Measurements from ENCODE around the gene SH3BP4.

Gene SH3BP4

DNA sequence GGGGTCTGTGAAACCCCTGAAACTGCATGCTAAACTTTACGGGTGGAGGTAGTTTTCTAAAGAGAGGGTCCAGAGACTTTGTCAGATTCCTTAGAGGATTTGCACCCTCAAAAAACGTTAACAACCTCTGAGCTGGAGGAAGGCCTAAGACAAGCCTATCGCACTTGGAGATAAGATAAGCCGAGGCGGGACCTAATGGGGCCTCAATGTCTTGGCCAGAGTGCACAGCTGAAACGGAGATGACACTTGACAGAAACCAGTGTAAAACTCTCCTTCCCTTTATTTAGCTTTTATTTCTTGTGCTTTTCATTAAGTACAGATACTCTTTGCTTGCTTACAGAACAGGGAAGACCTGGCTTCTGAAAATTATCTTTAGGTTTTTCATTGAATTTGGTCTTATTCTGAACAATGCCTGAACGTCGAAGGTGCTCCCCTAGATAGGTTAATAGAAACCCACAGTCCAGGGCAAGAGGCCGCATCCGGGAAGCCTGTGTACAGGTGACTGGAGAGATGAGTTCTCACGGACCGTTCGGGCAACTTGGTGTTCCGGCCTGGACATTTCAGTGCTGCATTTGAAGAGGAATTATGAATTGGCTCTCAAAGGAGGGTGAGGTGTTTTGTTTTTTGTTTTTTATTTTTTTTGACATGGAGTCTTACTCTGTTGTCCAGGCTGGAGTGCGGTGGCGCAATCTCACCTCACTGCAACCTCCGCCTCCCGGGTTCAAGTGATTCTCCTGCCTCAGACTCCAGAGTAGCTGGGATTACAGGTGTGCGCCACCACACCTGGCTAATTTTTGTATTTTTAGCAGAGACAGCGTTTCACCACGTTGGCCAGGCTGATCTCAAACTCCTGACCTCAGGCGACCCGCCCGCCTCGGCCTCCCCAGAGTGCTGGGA lies 49.7 kb downstream of the SH3BP4 start:
- no peaks in the 10 kb centered on the region for H3K79me2 ChIP-seq (ENCODE audit: insufficient read depth, low read length)
- H3K9me2 ChIP-seq (replicated peaks; ENCODE audit: insufficient read depth, low read length), result no peaks in the 10 kb centered on the region
- H2AFZ ChIP-seq (ENCODE audit: low read depth, low read length, severe bottlenecking), result no peak overlapping the region
- H3K4me2 ChIP-seq (ENCODE audit: low read depth, low read length, poor library complexity, severe bottlenecking), result no peak overlapping the region
- H3K9me3 ChIP-seq (ENCODE audit: insufficient read depth, low read length), result no peaks in the 10 kb centered on the region
- no peaks in the 10 kb centered on the region for H3K27me3 ChIP-seq (ENCODE audit: low read length)
- TF ChIP-seq EZH2phosphoT487 (conservative IDR thresholded peaks at IDR 0.05; ENCODE audit: low read length), result no peak
- no peaks in the 10 kb centered on the region for H3F3A ChIP-seq (ENCODE audit: insufficient read depth)
- H3K9ac ChIP-seq (ENCODE audit: low read length), result no peak overlapping the region
- no peaks in the 10 kb centered on the region for H3K36me3 ChIP-seq (ENCODE audit: low read length)
- no peak overlapping the region for H3K27ac ChIP-seq (ENCODE audit: low read depth, low read length)
- H3K4me3 ChIP-seq (ENCODE audit: insufficient read depth, low read length, poor library complexity, severe bottlenecking), result no peak overlapping the region
- no peaks in the 10 kb centered on the region for H4K20me1 ChIP-seq (ENCODE audit: low read depth, low read length)

DNA sequence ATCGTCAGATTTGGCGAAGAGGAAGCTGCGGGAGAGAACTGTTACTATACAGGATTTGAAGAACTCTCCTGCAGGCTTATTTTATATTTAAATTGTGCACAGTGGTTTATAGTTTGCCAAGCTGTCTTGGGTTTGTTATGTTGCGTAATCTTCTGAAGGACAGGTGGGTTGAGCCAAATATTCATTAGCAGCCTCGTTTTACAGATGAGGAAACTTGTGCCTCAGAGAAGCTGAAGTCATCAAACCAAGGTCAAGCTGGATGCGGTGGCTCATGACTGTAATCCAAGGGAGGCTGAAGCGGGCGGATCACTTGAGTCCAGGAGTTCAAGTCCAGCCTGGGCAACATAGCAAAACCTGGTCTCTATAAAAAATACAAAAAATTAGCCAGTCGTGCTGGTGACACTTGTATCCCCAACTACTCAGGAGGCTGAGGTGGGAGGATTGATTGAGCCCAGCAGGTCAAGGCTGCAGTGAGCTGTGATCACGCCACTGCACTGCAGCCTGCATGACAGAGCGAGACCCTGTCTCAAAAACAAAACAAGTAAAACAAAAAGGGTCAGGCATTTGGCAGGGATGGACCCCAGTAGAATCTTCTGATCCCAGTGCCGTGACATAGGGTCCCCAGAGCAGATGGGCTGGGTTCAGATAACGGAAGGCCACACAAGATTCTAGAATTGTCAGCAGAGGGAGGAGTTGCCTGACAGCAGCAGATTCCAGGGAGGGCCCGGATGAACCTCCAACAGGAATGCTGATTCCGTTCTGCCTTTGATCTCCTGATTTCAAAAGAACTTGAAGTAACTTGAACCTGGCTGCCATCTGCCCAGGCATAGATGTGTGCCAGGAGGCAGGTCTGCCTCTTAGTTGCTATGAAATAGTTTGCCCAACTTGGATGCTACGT lies 50.6 kb downstream of the SH3BP4 start:
- Histone ChIP-seq H3K79me2 (ENCODE audit: insufficient read depth, low read length) (no peaks in the 10 kb centered on the region), H3K9ac (ENCODE audit: low read length) (no peak overlapping the region), H4K20me1 (ENCODE audit: low read depth, low read length) (no peaks in the 10 kb centered on the region), H3K4me3 (ENCODE audit: insufficient read depth, low read length, poor library complexity, severe bottlenecking) (no peak overlapping the region), H3K9me3 (ENCODE audit: insufficient read depth, low read length) (no peaks in the 10 kb centered on the region), H3F3A (ENCODE audit: insufficient read depth) (no peaks in the 10 kb centered on the region), H3K36me3 (ENCODE audit: low read length) (no peaks in the 10 kb centered on the region), H3K9me2 (replicated peaks; ENCODE audit: insufficient read depth, low read length) (no peaks in the 10 kb centered on the region), H3K27me3 (ENCODE audit: low read length) (no peaks in the 10 kb centered on the region), H3K4me2 (ENCODE audit: low read depth, low read length, poor library complexity, severe bottlenecking) (no peak overlapping the region), H2AFZ (ENCODE audit: low read depth, low read length, severe bottlenecking) (no peak overlapping the region), H3K27ac (ENCODE audit: low read depth, low read length) (no peak overlapping the region)
- no peak for TF ChIP-seq EZH2phosphoT487 (conservative IDR thresholded peaks at IDR 0.05; ENCODE audit: low read length)
- TF ChIP-seq, protein P1, sequence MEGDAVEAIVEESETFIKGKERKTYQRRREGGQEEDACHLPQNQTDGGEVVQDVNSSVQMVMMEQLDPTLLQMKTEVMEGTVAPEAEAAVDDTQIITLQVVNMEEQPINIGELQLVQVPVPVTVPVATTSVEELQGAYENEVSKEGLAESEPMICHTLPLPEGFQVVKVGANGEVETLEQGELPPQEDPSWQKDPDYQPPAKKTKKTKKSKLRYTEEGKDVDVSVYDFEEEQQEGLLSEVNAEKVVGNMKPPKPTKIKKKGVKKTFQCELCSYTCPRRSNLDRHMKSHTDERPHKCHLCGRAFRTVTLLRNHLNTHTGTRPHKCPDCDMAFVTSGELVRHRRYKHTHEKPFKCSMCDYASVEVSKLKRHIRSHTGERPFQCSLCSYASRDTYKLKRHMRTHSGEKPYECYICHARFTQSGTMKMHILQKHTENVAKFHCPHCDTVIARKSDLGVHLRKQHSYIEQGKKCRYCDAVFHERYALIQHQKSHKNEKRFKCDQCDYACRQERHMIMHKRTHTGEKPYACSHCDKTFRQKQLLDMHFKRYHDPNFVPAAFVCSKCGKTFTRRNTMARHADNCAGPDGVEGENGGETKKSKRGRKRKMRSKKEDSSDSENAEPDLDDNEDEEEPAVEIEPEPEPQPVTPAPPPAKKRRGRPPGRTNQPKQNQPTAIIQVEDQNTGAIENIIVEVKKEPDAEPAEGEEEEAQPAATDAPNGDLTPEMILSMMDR (IDR thresholded peaks at IDR 0.05; ENCODE audit: insufficient read depth, low read length, poor library complexity, severe bottlenecking), result no peak

DNA sequence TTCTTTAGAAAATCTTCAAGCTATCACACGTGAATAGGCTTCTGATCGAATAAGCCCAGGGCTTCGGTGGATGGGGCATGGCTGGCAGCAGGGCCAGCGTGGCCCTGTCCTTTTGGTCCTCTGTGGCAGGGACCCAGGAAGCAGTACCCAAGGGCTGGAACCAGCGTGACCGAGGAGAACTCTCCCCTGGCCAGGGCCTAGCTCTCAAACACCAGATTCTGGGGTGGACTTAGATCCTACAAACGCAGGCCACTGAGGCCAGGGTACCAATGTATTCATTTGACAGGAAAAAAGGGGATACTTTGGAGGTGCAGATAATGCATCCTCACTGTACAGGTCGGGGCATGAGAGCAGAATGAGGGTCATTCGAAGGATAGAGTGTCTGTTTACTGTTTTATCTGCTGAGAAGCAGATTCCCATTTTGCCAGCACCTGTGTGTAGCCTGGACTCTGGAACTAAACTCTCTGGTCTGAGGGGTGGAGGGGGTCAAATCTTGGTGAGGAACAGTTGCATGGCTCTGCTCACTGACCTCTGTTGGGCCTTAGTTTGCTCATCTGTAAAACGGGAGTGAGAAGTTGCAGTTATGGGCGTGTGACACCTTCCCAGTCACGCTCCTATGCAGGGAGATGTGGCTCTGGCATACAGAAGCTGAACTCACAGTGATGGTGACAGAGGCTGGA lies 51.4 kb downstream of the SH3BP4 start:
- Histone ChIP-seq H3K9me3 (ENCODE audit: insufficient read depth, low read length) (no peaks in the 10 kb centered on the region), H3F3A (ENCODE audit: insufficient read depth) (no peaks in the 10 kb centered on the region), H3K9ac (ENCODE audit: low read length) (no peak overlapping the region), H3K4me2 (ENCODE audit: low read depth, low read length, poor library complexity, severe bottlenecking) (no peak overlapping the region), H3K27ac (ENCODE audit: low read depth, low read length) (no peak overlapping the region), H3K4me3 (ENCODE audit: insufficient read depth, low read length, poor library complexity, severe bottlenecking) (no peak overlapping the region), H3K36me3 (ENCODE audit: low read length) (no peaks in the 10 kb centered on the region), H2AFZ (ENCODE audit: low read depth, low read length, severe bottlenecking) (no peak overlapping the region), H3K27me3 (ENCODE audit: low read length) (no peaks in the 10 kb centered on the region), H4K20me1 (ENCODE audit: low read depth, low read length) (no peaks in the 10 kb centered on the region), H3K79me2 (ENCODE audit: insufficient read depth, low read length) (no peaks in the 10 kb centered on the region), H3K9me2 (replicated peaks; ENCODE audit: insufficient read depth, low read length) (no peaks in the 10 kb centered on the region)
- no peak for TF ChIP-seq EZH2phosphoT487 (conservative IDR thresholded peaks at IDR 0.05; ENCODE audit: low read length)
- TF ChIP-seq, protein P1 (IDR thresholded peaks at IDR 0.05; ENCODE audit: insufficient read depth, low read length, poor library complexity, severe bottlenecking), result no peak

Measured in SU-DHL-6 (cell line).